OCI-LY7 (cell line): Measurements from ENCODE around the gene KCNQ4. TPM values are rescaled to one million over a fixed set of nuclear protein-coding genes. Genes with fewer than 3 reads are reported as not detected.

ENCODE experiments used
- BruUV-seq: library from RNA; stranded (reverse); fragments of 400-500 nt; replicated peaks from 2 replicates; lab custom pipeline; 2021; lab: Mats Ljungman, UMichigan
- CTCF ChIA-PET: fragments of 300-600 bp; sonication (Branson Sonifier 250); formaldehyde crosslinking; loops from one replicate; lab custom pipeline; 2022; ENCODE audit warnings: antibody characterized with exemption; ENCODE audit not compliant: unreplicated experiment; lab: Charles Lee
- POLR2A ChIA-PET: fragments of 300-600 bp; sonication (Branson Sonifier 250); formaldehyde crosslinking; loops from one replicate; lab custom pipeline; 2022; ENCODE audit warnings: antibody characterized with exemption; lab: Charles Lee
- DNase-seq: peaks from one replicate; pipeline ENCODE4 v3.0.0-alpha.2; 2015; ENCODE audit warnings: low spot score
- H2AFZ ChIP-seq: fragments of 200-600 bp; sonication (generic), shearing (Covaris generic); 2 replicates; pipeline ENCODE4 v1.6.1; 2014; ENCODE audit warnings: mild to moderate bottlenecking, antibody characterized with exemption, low read length, moderate library complexity
- H3K27ac ChIP-seq: fragments of 200-600 bp; sonication (generic); 2 replicates; pipeline ENCODE4 v1.5.1; 2014; ENCODE audit warnings: mixed run types, low read depth, mild to moderate bottlenecking, moderate library complexity, low read length, inconsistent platforms; ENCODE audit not compliant: poor library complexity, severe bottlenecking
- H3K36me3 ChIP-seq: fragments of 200-600 bp; sonication (generic); 2 replicates; pipeline ENCODE4 v1.6.1; 2014; ENCODE audit warnings: mild to moderate bottlenecking, antibody characterized with exemption, low read length, moderate library complexity, mixed read lengths; ENCODE audit not compliant: insufficient read depth
- H3K4me1 ChIP-seq: fragments of 200-600 bp; sonication (generic); 2 replicates; pipeline ENCODE4 v1.5.1; 2014; ENCODE audit warnings: mild to moderate bottlenecking, low read length; ENCODE audit not compliant: insufficient read depth, poor library complexity, severe bottlenecking
- H3K4me2 ChIP-seq: fragments of 200-600 bp; sonication (generic); 2 replicates; pipeline ENCODE4 v1.6.1; 2014; ENCODE audit warnings: mild to moderate bottlenecking, low read length
- H3K4me3 ChIP-seq: fragments of 200-600 bp; sonication (generic); 2 replicates; pipeline ENCODE4 v1.5.1; 2014; ENCODE audit warnings: mild to moderate bottlenecking, low read depth, low read length; ENCODE audit not compliant: poor library complexity, severe bottlenecking
- H3K79me2 ChIP-seq: fragments of 200-600 bp; sonication (generic); 2 replicates; pipeline ENCODE4 v1.6.1; 2016; ENCODE audit warnings: low read depth, mild to moderate bottlenecking, low read length, moderate library complexity, mixed read lengths; ENCODE audit not compliant: insufficient read depth
- H3K9me2 ChIP-seq: fragments of 200-600 bp; sonication (generic); 2 replicates; pipeline ENCODE4 v1.6.1; 2016; ENCODE audit warnings: mild to moderate bottlenecking, low read length, mixed read lengths; ENCODE audit not compliant: insufficient read depth
- H3K9me3 ChIP-seq: fragments of 200-600 bp; sonication (generic); 2 replicates; pipeline ENCODE4 v1.6.1; 2014; ENCODE audit warnings: mild to moderate bottlenecking, mixed run types, low read length, mixed read lengths
- H4K20me1 ChIP-seq: fragments of 200-600 bp; sonication (generic); 2 replicates; pipeline ENCODE4 v1.6.1; 2014; ENCODE audit warnings: mild to moderate bottlenecking, antibody characterized with exemption, low read length, moderate library complexity, mixed read lengths; ENCODE audit not compliant: insufficient read depth
- EZH2phosphoT487 ChIP-seq: fragments of 200-600 bp; sonication (generic); IDR thresholded peaks from 2 replicates; pipeline ENCODE4 v1.6.1; 2018; ENCODE audit warnings: low read depth, borderline replicate concordance, mild to moderate bottlenecking, mixed run types, antibody characterized with exemption, low read length, moderate library complexity, mixed read lengths
- intact Hi-C: fragments of 100-400 bp; cut with micrococcal nuclease; formaldehyde crosslinking; loops from one replicate; pipeline ENCODE4 v1.10.0; 2022; ENCODE audit not compliant: unreplicated experiment
- total RNA-seq, 2 experiments: library from RNA; depleted of rRNA in 1 of 2; stranded (reverse); fragments of >200 nt in 1 of 2; shearing (Covaris generic) in 1 of 2; gene quantifications; 2 replicates each; pipeline ENCODE4 v1.2.3, GENCODE V29; 2014 to 2022
- TF ChIP-seq, protein P1 (sequence below): fragments of 200-600 bp; sonication (generic); conservative IDR thresholded peaks from 2 replicates; pipeline ENCODE4 v1.5.1; 2014; ENCODE audit warnings: mild to moderate bottlenecking, antibody characterized with exemption, low read length, moderate library complexity, mixed read lengths

The KCNQ4 gene
- total RNA-seq, 2 experiments from 2014 or later = 0.16 to 0.49 TPM

- intact Hi-C loops = no loop called here
- ChIA-PET CTCF (no interaction called here), POLR2A (interaction anchor here (1.1 kb wide), 1 partner anchor 12 kb away, joined by 3 read pairs; no protein-coding TSS in a partner anchor)
- no peak for DNase-seq
- Histone ChIP-seq H3K9me3 (no peaks in the 10 kb centered on the region), H2AFZ (no peak overlapping the region), H3K9me2 (no peaks in the 10 kb centered on the region), H3K79me2 (no peaks in the 10 kb centered on the region), H3K4me2 (no peak overlapping the region), H3K36me3 (peaks cover under 1% of the 10 kb centered on the region; the same call in 1 of the 2 replicates), H4K20me1 (no peaks in the 10 kb centered on the region), H3K27ac (no peak overlapping the region), H3K4me1 (no peaks in the 10 kb centered on the region), H3K4me3 (no peak overlapping the region)
- BruUV-seq = no TSS peak
- TF ChIP-seq EZH2phosphoT487 = no peak
- TF ChIP-seq, protein P1, sequence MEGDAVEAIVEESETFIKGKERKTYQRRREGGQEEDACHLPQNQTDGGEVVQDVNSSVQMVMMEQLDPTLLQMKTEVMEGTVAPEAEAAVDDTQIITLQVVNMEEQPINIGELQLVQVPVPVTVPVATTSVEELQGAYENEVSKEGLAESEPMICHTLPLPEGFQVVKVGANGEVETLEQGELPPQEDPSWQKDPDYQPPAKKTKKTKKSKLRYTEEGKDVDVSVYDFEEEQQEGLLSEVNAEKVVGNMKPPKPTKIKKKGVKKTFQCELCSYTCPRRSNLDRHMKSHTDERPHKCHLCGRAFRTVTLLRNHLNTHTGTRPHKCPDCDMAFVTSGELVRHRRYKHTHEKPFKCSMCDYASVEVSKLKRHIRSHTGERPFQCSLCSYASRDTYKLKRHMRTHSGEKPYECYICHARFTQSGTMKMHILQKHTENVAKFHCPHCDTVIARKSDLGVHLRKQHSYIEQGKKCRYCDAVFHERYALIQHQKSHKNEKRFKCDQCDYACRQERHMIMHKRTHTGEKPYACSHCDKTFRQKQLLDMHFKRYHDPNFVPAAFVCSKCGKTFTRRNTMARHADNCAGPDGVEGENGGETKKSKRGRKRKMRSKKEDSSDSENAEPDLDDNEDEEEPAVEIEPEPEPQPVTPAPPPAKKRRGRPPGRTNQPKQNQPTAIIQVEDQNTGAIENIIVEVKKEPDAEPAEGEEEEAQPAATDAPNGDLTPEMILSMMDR = 0 out of 2 replicates have a peak, but pooled peaks have one; percentile 16
These were observed 1.1 kb upstream of the KCNQ4 start for GRCh38 chr1:40782371-40782956.

- Histone ChIP-seq H3K79me2 (no peaks in the 10 kb centered on the region), H2AFZ (no peak overlapping the region), H3K27ac (no peak overlapping the region), H3K4me3 (no peak overlapping the region), H3K9me3 (no peaks in the 10 kb centered on the region), H4K20me1 (no peaks in the 10 kb centered on the region), H3K9me2 (no peaks in the 10 kb centered on the region), H3K4me1 (no peaks in the 10 kb centered on the region), H3K4me2 (no peak overlapping the region), H3K36me3 (no peaks in the 10 kb centered on the region)
- TF ChIP-seq EZH2phosphoT487 = no peak
- TF ChIP-seq, protein P1 = no peak
- intact Hi-C loops = no loop called here
- BruUV-seq = no TSS peak
- no peak for DNase-seq
- CTCF ChIA-PET = no interaction called here
- POLR2A ChIA-PET = no interaction called here
These were observed 669 bp downstream of the KCNQ4 start for GRCh38 chr1:40784141-40784770.

DNA sequence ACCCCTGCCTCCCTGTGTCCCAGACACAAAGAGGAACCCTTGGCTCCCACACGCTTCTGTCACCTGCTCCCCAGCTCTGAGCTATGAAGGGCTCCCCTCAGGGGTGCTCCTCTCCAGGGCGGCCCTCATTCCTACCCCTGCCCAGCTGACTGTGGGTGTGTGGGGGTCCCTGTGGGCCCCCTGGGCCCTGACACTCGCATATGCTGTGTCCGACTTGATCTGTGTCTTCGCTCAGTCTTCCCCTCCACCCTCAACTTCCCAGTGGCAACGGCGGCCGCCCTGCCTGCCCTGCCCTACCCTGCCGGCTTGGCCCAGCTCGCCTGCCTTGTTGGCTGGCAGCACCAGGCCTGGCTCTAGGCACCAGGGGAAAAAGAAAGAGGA, 1.2 kb downstream of the KCNQ4 start:
- no TSS peak for BruUV-seq
- ChIA-PET CTCF (no interaction called here), POLR2A (no interaction called here)
- no peaks in the 10 kb centered on the region for H3K79me2 ChIP-seq
- H3K9me2 ChIP-seq = no peaks in the 10 kb centered on the region
- H3K4me1 ChIP-seq = no peaks in the 10 kb centered on the region
- no peak overlapping the region for H3K4me3 ChIP-seq
- H3K9me3 ChIP-seq = no peaks in the 10 kb centered on the region
- intact Hi-C loops = no loop called here
- H3K4me2 ChIP-seq = no peak overlapping the region
- H2AFZ ChIP-seq = no peak overlapping the region
- TF ChIP-seq, protein P1 = no peak
- TF ChIP-seq EZH2phosphoT487 = no peak
- no peaks in the 10 kb centered on the region for H4K20me1 ChIP-seq
- H3K27ac ChIP-seq = no peak overlapping the region
- DNase-seq = no peak
- H3K36me3 ChIP-seq = no peaks in the 10 kb centered on the region
